GM12878 (cell line): ENCODE measurements around the gene AGPAT4.

ENCODE experiments used
- BRCA1 ChIP-seq: IDR thresholded peaks from 2 replicates; pipeline ENCODE4 v1.6.1; 2011; ENCODE audit warnings: low read depth, low read length, improper control_type of control experiment
- NRF1 ChIP-seq: conservative IDR thresholded peaks from 2 replicates; pipeline ENCODE4 v1.6.1; 2011; ENCODE audit warnings: mild to moderate bottlenecking, low read depth, low read length, improper control_type of control experiment
- POLR2A ChIP-seq: IDR thresholded peaks from 2 replicates; pipeline ENCODE4 v1.6.1; 2011; ENCODE audit warnings: low read depth, mild to moderate bottlenecking, low read length

DNA sequence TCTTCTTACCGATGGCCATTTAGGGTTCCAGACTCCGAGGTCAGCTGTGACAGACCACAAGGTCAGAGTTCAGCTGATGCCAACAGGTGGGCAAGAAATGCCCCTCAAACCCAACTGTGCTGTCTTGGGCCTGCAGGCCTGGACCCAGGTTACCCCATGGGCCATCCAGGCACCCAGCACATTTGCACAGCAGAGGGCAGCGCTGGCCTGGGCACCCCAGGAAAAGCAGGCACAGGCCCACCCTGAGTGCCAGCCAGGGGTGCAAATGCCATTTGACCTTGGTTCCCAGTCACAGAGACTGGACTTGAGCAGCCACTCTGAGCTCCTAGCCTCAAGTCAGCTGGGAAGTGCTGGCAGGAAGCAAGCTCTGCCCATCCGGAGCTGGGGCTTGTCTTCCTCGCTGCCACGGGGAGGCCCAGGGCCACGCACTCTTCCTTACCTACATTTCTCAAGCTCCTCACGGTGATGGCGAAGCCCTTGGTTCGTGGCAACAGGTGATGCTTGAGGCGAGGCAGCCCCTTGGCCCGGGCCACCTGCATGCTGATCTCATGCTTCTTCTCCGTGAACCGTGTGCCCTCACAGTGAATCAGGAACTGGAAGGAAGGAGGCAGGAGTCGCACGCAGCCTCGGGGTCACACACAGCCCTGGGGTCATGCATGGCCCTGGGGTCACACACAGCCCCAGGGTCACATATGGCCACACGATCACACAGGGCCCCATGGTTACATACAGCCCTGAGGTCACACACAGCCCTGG is 120.8 kb downstream of the AGPAT4 start:
- TF ChIP-seq BRCA1 = no peak
- TF ChIP-seq NRF1 = no peak
- no peak for TF ChIP-seq POLR2A
